HCT116 (cell line): ENCODE results near the gene CD164L2.

Experiments
- ATF3 ChIP-seq: IDR thresholded peaks from 2 replicates; pipeline ENCODE4 v1.6.1; 2012
- CTCF ChIP-seq, 3 experiments: fragments of 200-600 bp in 1 of 3; sonication (generic) in 1 of 3; IDR thresholded peaks in 2 of 3; conservative IDR thresholded peaks in 1 of 3; 2 replicates each; pipeline ENCODE4 v1.5.1; 2012 to 2017; ENCODE audit warnings: low read depth in 2 of 3, low read length in 2 of 3, antibody characterized with exemption in 1 of 3, borderline replicate concordance in 1 of 3, control low read depth in 1 of 3, mild to moderate bottlenecking in 1 of 3, mixed read lengths in 1 of 3, mixed run types in 1 of 3, moderate library complexity in 1 of 3; ENCODE audit not compliant: insufficient read depth in 1 of 3
- EZH2 ChIP-seq: fragments of 200-600 bp; sonication (generic); IDR thresholded peaks from 2 replicates; pipeline ENCODE4 v1.6.1; 2017; ENCODE audit warnings: antibody characterized with exemption, mixed run types
- EZH2phosphoT487 ChIP-seq: fragments of 200-600 bp; IDR thresholded peaks from 2 replicates; pipeline ENCODE4 v1.6.1; 2018; ENCODE audit warnings: antibody characterized with exemption, borderline replicate concordance
- FOSL1 ChIP-seq: IDR thresholded peaks from 2 replicates; pipeline ENCODE4 v1.6.1; 2012; ENCODE audit warnings: low read depth
- JUND ChIP-seq: IDR thresholded peaks from 2 replicates; pipeline ENCODE4 v1.6.1; 2012
- POLR2A ChIP-seq: IDR thresholded peaks from 2 replicates; pipeline ENCODE4 v1.7.0; 2011; ENCODE audit warnings: borderline replicate concordance; ENCODE audit not compliant: insufficient read depth, insufficient read length; ENCODE audit errors: extremely low read depth
- POLR2AphosphoS5 ChIP-seq: IDR thresholded peaks from 2 replicates; pipeline ENCODE4 v1.6.1; 2011; ENCODE audit warnings: mild to moderate bottlenecking, low read depth, low read length, moderate library complexity
- REST ChIP-seq: IDR thresholded peaks from 2 replicates; pipeline ENCODE4 v1.6.1; 2012; ENCODE audit warnings: low read depth
- SIN3A ChIP-seq: IDR thresholded peaks from 2 replicates; pipeline ENCODE4 v1.6.1; 2012; ENCODE audit warnings: low read depth
- YY1 ChIP-seq: IDR thresholded peaks from 2 replicates; pipeline ENCODE4 v1.6.1; 2011; ENCODE audit warnings: low read length, low read depth, moderate library complexity, mild to moderate bottlenecking; ENCODE audit not compliant: insufficient replicate concordance; ENCODE audit errors: extremely low read depth

GRCh38 chr1:27372022-27372807 lies 10.9 kb downstream of the CD164L2 start:
- TF ChIP-seq POLR2A (no peak), CTCF (IDR thresholded peaks at IDR 0.05 in 2 of 3, conservative IDR thresholded peaks at IDR 0.05 in 1 of 3; ENCODE audit: borderline replicate concordance in 1 of 3, insufficient read depth in 1 of 3, low read depth in 2 of 3, low read length in 2 of 3) (no peak), EZH2 (no peak), EZH2phosphoT487 (no peak), REST (no peak), POLR2AphosphoS5 (no peak), SIN3A (no peak), ATF3 (no peak), YY1 (no peak), JUND (no peak), FOSL1 (no peak)
